Measurements from ENCODE around the gene SLC27A5. TPM values are rescaled to one million over a fixed set of nuclear protein-coding genes. Genes with fewer than 3 reads are reported as not detected.

SLC27A5 gene
- total RNA-seq, 4 donors from 2014 or later = 3.8 to 10.8 (median 4.6) TPM

GRCh38 chr19:58555920-58556621 is 44.3 kb upstream of the SLC27A5 start:
- DNase-seq (ENCODE audit: extremely low spot score) = no peak

GRCh38 chr19:58555369-58555885 is 43.6 kb upstream of the SLC27A5 start:
- 58% methylated on average over 3 of the region's 4 CpGs for WGBS
- no peak for TF ChIP-seq POLR2AphosphoS5 (IDR thresholded peaks at IDR 0.05)
- no peak for TF ChIP-seq EP300 (IDR thresholded peaks at IDR 0.05)
- TF ChIP-seq POLR2A (IDR thresholded peaks at IDR 0.05; ENCODE audit: low read depth) = no peak
- no peak for TF ChIP-seq CTCF (IDR thresholded peaks at IDR 0.05)
- Histone ChIP-seq H3K36me3 (peaks cover 33 to 52% (median 47%) of the 10 kb centered on the region in 4 donors), H3K27me3 (no peaks in the 10 kb centered on the region), H3K9me3 (no peaks in the 10 kb centered on the region), H3K4me3 (peak overlapping the region; percentile 70 to 84 (median 75)), H3K4me1 (peaks cover 46 to 57% (median 55%) of the 10 kb centered on the region in 4 donors), H3K27ac (replicated peaks in 1 of 4) (peak overlapping the region; percentile 94 to 100 (median 98))
- DNase-seq (ENCODE audit: extremely low spot score) = no peak
- intact Hi-C loops (cut with DNase I) = no loop called here

More at GRCh38 chr19:58555920-58556621, 44.3 kb upstream of the SLC27A5 start:
- peak overlapping the region; percentile 94 to 100 (median 98) for H3K27ac ChIP-seq (replicated peaks in 1 of 4)
- TF ChIP-seq EP300 (IDR thresholded peaks at IDR 0.05) (no peak), POLR2AphosphoS5 (IDR thresholded peaks at IDR 0.05) (no peak), CTCF (IDR thresholded peaks at IDR 0.05) (no peak), POLR2A (IDR thresholded peaks at IDR 0.05; ENCODE audit: low read depth) (no peak)
- no peaks in the 10 kb centered on the region for H3K9me3 ChIP-seq
- H3K4me1 ChIP-seq = peaks cover 46 to 64% (median 62%) of the 10 kb centered on the region in 4 donors
- peak overlapping the region in 2 of 4 donors; percentile 70 to 89 for H3K4me3 ChIP-seq
- intact Hi-C loops (cut with DNase I) = no loop called here
- 88% methylated on average over 8 of the region's 16 CpGs for WGBS
- H3K36me3 ChIP-seq = peaks cover 28 to 46% (median 40%) of the 10 kb centered on the region in 4 donors
- no peaks in the 10 kb centered on the region for H3K27me3 ChIP-seq

GRCh38 chr19:58554494-58555368 is 42.9 kb upstream of the SLC27A5 start, which contains the start of gene CHMP2A:
CHMP2A (minus strand) TSS chr19:58555105; CDS start chr19:58554212, 893 bp downstream.
- intact Hi-C loops (cut with DNase I) = no loop called here
- Histone ChIP-seq H3K27ac (replicated peaks in 1 of 4) (peak within 1 kb of the TSS; percentile 94 to 100 (median 98)), H3K9me3 (no peaks in the 10 kb centered on the region), H3K36me3 (peaks cover 40 to 59% (median 54%) of the 10 kb centered on the region in 4 donors), H3K4me1 (peaks cover 39 to 50% (median 48%) of the 10 kb centered on the region in 4 donors), H3K27me3 (no peaks in the 10 kb centered on the region), H3K4me3 (peak within 1 kb of the TSS; percentile 70 to 84 (median 75))
- under 1% methylated on average over 25 of the region's 69 CpGs for WGBS
- TF ChIP-seq POLR2A (IDR thresholded peaks at IDR 0.05; ENCODE audit: low read depth) (peak; percentile 39), CTCF (IDR thresholded peaks at IDR 0.05) (peak in 1 of 3 experiments; percentile 27), POLR2AphosphoS5 (IDR thresholded peaks at IDR 0.05) (peak; percentile 93 to 98), EP300 (IDR thresholded peaks at IDR 0.05) (no peak)
- DNase-seq (ENCODE audit: extremely low spot score) = peak; percentile 100

- peaks cover 48 to 67% (median 62%) of the 10 kb centered on the region in 4 donors for H3K36me3 ChIP-seq
These were observed 42.2 kb upstream of the SLC27A5 start for GRCh38 chr19:58553799-58554493.

More at GRCh38 chr19:58553799-58554493, 42.2 kb upstream of the SLC27A5 start:
- WGBS = 42% methylated on average over 18 of the region's 18 CpGs
- Histone ChIP-seq H3K4me1 (peaks cover 37 to 49% (median 46%) of the 10 kb centered on the region in 4 donors), H3K27me3 (no peaks in the 10 kb centered on the region), H3K4me3 (peak overlapping the region; percentile 70 to 84 (median 75)), H3K27ac (replicated peaks in 1 of 4) (peak overlapping the region; percentile 94 to 100 (median 98)), H3K9me3 (no peaks in the 10 kb centered on the region)
- no peak for DNase-seq (ENCODE audit: extremely low spot score)
- no peak for TF ChIP-seq EP300 (IDR thresholded peaks at IDR 0.05)
- TF ChIP-seq CTCF (IDR thresholded peaks at IDR 0.05) = no peak
- TF ChIP-seq POLR2A (IDR thresholded peaks at IDR 0.05; ENCODE audit: low read depth) = no peak
- no peak for TF ChIP-seq POLR2AphosphoS5 (IDR thresholded peaks at IDR 0.05)
- intact Hi-C loops (cut with DNase I) = no loop called here

Measured in esophagus muscularis mucosa (tissue), 4 donors.